NCI-H2029 treated with DMSO at 0.1 percent for 48 hours (cell line): ENCODE measurements around the gene WARS2.
"Not testable (repeated sequence)": the region's sequence is repeated elsewhere in the genome, so short reads cannot be mapped to it uniquely, and the experiment has no call there.

ENCODE experiments used
- DNase-seq: peaks from one replicate; lab custom pipeline; 2025; lab: John Stamatoyannopoulos, UW

WARS2 gene

DNA sequence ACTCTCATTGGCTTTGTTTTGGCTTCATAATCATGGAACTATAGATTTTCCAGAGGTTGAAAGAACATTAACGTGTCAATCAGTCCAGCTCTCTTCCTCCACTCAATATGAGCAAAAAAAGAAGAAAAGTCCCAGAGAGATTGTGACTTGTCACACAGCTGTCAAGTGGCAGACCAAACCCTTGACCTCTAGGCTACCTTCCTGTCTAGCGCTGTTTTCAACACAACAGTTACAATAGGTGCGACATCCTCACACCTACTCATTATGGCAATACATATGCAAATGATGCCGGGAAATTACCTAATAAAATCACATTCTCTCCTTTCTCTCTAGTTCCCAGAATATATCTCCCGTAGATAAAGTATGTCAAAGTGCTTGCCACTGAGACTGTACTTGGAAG, 1.1 kb downstream of the WARS2 start:
- DNase-seq: no peak

DNA sequence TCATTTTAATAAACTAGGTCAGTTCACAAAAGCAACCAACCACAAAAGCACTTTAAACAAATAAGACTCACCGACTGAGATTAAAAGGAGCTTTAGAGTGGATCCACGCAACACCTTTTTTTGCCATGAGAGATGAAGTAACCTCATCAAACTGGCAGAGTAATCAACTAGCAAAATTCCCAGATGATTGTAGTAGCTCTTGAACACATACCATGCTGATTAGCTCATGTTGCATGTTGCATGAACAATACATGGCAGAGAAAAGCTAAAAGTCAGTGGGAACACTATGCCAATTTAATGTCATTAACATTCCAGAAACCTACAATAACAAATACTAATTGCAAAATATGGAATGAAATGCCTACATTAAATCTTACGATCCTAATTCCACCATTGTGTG, 4.1 kb downstream of the WARS2 start:
- no peak for DNase-seq

DNA sequence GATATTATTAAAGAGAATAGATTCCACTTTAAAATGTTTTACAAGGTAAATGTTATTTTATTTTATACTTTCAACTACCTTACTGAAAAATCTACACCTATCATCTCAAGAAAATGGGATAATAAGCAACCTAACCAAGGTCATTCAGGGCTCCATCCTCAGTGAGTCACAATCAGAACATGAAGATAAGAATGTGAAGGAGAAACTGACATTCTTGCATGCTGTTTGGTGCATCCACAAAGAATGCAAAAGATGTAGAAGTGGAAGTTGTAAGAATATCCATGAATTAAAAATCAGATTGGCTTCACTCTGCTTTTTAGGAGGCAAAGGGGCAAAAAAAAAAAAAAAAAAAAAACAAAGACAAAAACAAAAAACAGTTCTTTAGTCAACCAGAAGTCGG, 6.5 kb downstream of the WARS2 start:
- DNase-seq: no peak

DNA sequence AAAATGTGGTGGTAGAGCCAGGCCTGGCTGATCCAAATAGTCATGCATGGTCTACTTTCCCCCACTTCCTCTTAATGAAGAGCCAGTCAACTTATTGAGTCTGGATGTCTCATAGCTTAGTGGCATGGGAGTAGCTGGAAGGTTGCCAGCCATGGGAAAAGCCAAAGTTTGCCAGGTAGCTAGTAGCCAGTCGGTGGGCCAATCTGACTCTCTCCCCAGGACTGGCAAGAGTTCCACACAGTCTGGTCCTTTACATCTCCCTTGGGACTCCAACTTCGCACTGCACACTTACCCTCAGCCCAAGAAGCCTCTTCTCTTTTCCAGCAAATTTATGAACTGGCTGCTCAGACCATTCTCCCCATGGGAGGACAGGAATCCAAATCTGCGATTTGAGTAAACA, 8.3 kb downstream of the WARS2 start:
- DNase-seq: no peak

- DNase-seq: no peak
Observed at GRCh38 chr1:119125874-119126273, 14.6 kb downstream of the WARS2 start.

DNA sequence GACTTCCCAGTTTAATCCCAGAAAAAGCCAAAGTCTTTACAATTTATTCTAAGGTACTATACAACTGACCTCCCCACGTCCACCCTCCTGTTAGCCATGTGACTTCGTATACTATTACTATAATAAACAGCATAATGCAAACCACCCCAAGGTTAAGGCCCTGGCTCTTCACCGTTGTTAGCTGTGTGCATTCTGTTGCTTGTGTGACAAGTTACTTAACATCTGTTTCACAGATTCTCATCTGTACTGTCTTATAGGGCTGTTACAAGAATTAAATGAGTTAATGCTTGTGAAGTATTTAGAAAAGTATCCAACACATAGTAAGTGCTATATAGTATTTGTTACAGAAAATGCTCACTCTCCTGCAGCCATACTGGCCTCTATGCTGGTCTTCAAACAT, 15.7 kb downstream of the WARS2 start:
- no peak for DNase-seq

DNA sequence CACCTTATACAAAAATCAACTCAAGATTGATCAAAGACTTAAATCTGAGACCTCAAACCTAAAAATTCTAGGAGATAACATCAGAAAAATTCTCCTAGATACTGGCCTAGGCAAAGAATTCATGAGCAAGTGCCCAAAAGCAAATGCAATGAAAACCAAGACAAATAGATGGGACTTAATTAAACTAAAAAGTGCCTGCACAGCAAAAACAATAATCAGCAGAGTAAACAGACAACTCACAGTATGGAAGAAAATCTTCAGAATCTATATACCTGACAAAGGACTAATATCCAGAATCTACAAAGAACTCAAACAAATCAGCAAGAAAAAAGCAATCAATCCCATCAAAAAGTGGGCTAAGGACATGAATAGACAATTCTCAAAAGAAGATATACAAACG, 18.6 kb downstream of the WARS2 start:
- DNase-seq: not testable (repeated sequence)

DNA sequence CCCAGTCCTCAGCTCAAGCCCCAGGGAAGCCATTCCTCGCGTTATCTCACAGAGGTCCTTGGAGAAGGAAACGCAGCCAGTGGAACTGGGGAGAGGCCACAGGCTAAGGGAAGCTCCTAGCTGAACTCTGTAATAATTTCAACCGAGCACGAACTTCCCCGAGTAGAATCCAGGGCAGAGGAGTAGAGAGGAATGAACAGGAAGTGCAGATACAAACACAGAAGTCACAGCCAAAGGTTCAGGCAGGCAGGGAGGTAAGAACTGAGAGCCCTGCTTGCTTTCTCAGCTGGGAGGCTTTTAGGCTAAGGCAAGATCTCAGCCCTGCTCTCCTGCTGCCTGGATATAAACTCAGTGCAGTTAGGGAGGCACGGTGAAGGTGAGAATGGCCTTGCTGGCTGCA, 23.7 kb downstream of the WARS2 start:
- DNase-seq: no peak

- DNase-seq: no peak
Observed at GRCh38 chr1:119115736-119116135, 24.7 kb downstream of the WARS2 start.

DNA sequence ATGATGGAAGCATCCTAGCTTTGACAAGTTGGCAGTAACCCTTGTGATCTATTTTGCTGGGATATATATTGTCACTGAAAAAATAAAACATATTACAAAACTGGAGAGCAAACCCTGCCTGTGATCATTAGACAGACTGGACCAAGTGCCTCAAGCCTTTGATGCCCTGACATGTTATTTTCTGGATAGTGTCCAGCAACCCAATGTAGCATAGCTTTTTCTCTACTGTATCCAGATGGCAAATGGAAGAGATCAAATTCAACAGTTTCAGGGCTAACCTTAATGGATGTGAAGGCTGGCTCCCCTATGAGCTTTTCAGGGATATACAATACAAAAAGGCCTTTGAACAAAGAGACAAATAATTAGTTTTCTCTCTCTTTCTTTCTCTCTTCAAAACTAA, 25.1 kb downstream of the WARS2 start:
- no peak for DNase-seq

GRCh38 chr1:119114786-119115185, 25.7 kb downstream of the WARS2 start:
- DNase-seq: no peak

GRCh38 chr1:119112791-119113190, 27.7 kb downstream of the WARS2 start:
- no peak for DNase-seq

DNA sequence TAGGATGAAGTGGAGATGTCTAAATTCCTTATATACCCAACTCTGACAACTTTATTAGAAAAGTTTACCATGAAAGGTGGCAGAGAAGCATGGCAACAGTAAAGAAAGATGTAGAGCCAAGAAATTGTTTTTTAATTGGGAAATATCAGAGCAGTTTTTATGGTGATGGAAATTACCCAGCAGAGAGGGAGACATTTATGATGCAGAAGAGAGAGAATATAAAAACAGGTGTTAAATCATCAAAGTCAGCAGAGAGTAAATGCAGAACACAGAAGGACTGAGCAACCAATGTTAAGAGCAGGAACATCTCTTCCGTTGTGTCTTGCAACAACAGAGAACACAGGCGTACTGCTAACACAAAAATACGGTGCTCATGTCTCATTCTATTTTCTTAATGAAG, 28.2 kb downstream of the WARS2 start:
- no peak for DNase-seq

- no peak for DNase-seq
Observed at GRCh38 chr1:119108988-119109387, 31.5 kb downstream of the WARS2 start.

- DNase-seq: no peak
Observed at GRCh38 chr1:119103764-119104163, 36.7 kb downstream of the WARS2 start.

DNA sequence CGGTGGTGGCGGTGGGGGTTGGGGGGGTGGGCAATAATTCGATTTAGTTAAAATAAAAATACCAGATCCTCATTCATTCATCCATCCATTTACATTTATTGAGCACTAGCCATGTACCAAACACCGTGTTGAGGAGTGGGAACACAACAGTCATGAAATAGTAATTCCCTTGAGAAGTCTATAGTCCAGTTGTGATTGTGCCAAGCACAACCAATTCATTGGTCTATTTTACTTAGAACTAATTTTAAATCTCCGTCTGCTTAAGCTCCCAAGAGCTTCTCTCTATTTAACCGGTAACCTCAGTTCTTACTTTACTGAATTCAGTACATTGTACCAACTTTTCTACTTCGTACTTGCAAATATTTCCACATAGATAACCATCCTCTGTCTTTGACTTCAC, 38.4 kb downstream of the WARS2 start:
- no peak for DNase-seq

GRCh38 chr1:119101563-119101962, 38.9 kb downstream of the WARS2 start:
- no peak for DNase-seq

DNA sequence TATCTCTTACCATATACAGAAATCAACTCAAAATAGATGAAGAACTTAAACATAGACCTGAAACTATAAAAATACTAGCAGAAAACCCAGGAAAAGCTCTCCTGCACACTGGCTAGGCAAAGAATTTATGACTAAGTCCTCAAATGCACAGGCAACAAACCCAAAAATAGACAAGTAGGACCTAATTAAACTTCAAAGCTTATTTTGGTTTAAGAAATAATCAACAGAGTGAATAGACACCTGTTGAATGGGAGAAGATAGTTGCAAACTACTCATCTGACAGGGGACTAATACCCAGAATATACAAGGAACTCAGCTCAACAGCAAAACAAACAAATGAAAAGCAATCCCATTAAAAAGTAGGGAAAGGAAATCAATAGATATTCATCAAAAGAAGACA, 40.7 kb downstream of the WARS2 start:
- no peak for DNase-seq

GRCh38 chr1:119097380-119097779, 43.1 kb downstream of the WARS2 start:
- no peak for DNase-seq

GRCh38 chr1:119093721-119094120, 46.7 kb downstream of the WARS2 start:
- no peak for DNase-seq

DNA sequence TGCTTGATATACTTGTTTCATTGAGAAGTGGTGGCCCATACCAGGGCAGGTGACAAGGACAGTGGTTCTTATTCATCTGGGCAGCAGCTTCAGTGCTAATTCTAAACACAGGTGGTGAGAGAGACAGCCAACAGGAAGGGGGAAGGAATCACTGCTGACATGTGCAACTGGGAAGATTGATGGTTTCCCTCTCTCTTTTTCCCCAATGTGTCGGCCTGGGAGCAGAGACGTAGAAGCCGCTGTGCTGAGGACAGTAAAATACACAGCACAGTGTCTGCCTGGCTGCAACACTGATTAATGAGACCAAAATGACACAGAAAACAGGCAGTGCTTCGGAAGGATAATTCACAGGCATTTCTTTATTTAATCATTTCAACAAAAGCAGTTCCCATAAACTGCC, 48.8 kb downstream of the WARS2 start:
- no peak for DNase-seq

DNA sequence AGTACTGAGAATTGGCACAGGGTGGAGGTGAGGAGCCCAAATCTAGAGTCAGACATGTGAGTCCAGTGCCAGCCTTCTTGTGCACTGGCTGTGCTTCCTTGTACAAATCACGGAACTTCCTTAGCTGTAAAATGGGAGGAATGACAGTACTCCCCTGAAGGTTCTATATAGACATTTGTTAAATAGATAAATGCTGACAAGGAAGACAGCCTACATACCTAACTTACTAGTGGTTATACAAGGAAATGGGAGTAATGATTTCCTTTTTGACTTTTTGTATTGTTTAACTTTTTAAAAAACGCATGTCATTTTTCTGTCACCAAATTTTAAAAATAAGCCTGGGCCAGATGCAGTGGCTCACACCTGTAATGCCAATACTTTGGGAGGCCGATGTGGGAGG, 50.2 kb downstream of the WARS2 start:
- no peak for DNase-seq

DNA sequence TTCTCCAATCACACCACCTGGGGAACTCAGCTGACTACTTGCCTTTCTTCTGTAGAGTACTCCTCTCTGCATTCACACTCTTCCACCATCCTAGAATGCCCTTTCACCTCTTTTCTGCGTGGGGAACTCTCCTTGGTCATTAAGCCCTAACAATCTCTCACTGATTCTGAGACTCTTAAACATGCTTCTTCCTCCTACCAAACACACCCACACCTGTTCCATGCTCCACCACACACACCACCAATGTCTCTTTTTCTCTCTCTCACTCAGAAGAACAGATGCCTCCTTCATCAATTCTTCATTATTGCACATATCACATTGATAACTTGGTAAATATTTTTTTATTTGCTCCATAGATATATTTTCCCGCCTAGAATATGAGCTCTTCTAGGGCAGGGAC, 53.6 kb downstream of the WARS2 start:
- DNase-seq: no peak

DNA sequence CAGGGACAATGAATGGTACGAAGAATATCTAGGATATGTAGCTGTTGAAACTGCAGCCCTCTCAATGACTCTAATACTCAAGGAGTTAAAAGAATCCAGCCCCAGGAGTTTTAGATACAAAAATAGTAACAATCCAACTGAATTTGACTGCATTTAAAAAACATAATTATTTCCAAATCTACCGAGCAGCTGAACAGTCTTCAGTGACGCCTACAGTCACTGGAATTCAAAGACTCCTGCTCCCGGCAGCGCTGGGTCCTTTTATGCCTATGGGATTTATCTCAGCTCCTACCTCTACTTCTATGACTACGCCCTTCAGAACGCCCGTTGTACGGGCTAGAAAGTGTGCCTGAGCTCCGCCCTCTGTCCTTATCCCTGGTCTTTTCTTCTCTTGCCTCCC, 55.7 kb downstream of the WARS2 start:
- DNase-seq: no peak

GRCh38 chr1:119083980-119084379, 56.5 kb downstream of the WARS2 start:
- DNase-seq: no peak
